HG03521 (cell line): ENCODE measurements around the gene CLDN1.

ENCODE experiments used
- ATAC-seq: cut with Tn5 transposase; IDR thresholded peaks from one replicate; pipeline ENCODE4 v1.9.1; 2021; ENCODE audit warnings: mild to moderate bottlenecking, moderate library complexity; ENCODE audit not compliant: unreplicated experiment

The CLDN1 gene

DNA sequence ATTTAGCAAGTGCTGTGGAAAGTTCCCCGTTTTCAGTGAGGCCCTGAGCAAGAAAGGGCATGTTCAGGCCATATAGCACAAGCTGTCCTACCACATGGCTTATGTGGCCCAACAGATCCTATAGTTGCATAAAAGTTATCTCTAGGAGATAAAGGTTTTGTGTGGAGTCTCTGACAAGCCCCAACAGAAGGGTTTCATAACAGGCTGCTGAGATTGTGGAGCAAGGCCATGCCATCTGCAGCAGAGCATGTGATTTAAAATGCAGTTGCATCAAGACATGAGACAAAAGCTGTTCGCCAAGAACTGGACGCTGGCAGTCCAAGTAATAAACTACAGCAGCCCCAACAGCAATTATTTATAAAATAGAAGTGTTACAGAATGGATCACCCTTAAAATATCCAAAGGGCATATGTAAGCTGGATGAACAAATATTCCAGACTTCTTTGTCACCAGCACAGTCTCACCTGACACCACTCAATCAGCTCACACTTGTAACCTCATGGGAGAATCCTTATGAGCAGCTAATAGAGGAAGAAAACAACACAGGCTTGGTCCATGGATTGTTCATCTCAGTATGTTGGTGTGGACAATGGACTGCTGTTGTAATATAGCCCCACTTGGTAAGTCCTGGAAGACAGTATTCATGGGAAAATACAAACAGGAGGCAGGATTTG, 14.4 kb upstream of the CLDN1 start:
- no peak for ATAC-seq

DNA sequence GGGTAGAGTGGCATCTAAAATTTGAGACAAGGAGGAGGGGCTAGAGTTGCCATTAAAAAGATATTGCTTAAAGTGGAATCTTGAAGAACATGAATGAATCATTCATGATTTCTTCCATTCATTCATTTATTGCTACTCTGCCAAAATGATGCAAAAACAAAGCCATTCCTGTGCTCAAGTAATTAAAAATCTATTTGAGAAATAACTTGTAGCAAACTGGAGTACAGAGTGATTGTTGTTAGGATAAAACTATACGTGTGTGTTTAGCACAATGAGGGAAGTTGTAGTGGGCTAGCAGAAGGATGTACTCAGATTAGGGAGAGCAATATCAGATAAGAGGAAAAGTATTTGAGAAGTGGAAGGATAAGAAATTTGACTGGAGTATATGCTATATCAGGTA, 11.7 kb upstream of the CLDN1 start:
- no peak for ATAC-seq

DNA sequence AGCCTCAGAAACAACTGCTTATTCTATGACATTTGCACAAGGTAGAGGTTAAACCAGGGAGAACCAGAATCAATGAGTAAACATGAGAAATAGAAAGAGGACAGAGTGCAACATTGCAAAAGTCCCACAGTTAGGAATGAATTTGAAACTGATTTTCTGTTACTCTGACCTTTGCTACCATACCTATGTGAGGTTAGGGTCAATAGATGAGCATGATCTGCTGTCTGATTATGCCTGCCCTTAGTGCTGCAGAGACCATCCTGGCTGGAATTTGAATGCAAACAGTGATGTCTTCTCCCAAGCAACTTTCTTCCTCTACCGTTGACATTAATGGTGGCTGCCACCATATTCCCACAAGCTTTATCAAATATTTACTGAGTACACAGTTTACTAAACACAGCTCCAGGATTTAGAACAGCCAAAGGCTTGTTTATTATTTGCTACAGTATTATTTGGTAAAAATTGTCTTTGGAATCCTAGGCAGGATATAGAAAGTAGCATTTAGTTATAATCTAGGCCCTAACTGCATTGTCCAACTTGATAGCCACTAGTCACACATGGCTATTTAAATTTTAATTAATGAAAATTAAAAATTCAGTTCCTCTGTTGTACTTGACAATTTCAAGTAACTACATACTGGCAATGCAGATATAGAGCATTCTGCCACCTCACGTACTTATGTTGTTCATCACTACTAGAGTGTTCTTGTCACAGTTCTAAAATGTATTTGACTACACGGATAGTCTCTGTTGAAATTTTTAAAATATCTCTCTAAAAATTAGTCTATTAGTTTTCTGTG, 8.9 kb upstream of the CLDN1 start:
- no peak for ATAC-seq

DNA sequence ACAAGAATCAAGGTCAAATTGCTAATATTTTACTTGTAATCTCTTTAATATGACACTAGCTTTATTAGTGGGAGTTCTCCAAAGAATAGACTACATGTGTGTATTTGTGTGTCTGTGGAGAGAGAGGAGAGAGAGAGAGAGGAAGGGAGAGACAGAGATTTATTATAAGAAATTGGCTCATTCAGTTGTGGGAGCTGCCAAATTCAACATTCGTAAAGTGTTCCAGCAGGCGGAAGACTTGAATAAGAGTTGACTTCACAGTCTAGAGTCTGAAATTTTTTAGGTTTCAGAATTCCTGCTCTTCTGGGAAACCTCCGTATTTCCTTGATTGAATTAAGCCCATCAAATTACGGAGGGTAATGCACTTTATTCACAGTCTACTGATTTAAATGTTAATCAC, 4.7 kb upstream of the CLDN1 start:
- no peak for ATAC-seq

DNA sequence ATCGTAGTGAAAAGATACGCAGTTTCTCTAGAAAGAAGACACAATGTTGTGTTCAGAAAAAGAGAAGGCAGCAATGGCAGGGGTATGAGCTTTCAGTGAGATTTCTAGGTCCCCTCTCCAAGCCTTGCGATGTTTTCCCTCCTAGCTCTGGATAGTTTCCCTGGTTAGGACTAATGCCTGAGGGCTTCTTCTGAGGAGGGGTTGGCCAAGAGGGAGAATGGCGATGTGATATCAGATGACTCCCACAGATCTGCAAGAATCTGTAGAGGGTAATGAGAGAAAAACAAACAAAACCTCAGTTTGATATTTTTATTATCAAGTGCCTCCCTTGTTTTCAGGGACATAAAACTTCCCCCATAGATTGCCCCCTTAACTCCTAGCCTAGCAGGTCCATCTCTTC, 4.1 kb upstream of the CLDN1 start:
- no peak for ATAC-seq

DNA sequence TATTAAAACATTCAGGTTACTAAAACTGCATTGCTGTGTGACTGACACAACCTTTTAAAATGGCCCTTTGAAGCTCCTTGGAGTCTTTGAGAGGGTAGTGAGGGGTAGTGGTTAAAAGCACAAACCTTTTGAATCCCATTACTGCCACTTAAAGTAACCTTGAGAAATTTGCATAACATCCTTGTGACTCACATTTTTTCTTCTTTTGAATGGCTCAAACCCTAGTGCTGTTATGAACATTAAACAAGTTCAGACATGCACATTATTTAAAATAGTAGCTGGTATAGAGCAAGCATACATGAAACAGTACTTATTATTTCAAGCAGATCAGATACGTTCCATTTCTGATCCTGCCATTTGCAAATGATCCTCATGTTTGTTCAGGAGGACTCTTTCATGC, 3.7 kb upstream of the CLDN1 start:
- ATAC-seq, result no peak

DNA sequence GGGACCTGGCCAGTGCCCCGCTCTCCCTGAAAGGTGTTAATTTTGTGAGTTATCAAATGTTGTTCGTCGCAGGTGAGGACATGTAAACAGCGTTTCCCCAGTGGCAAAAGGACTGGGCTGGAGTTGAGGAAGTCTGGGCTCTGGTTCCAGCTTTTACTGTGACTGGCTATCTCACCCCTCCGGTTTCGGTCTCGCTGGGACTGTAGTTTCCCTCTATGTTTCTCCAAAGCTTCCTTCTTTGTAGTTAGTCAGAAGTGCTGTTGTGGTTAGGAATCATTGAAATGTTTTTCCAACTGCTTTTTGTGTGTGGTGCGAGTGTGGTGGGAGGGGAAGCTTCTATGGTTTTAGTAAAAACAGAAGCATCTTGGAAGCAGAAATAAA, 990 bp upstream of the CLDN1 start:
- no peak for ATAC-seq

DNA sequence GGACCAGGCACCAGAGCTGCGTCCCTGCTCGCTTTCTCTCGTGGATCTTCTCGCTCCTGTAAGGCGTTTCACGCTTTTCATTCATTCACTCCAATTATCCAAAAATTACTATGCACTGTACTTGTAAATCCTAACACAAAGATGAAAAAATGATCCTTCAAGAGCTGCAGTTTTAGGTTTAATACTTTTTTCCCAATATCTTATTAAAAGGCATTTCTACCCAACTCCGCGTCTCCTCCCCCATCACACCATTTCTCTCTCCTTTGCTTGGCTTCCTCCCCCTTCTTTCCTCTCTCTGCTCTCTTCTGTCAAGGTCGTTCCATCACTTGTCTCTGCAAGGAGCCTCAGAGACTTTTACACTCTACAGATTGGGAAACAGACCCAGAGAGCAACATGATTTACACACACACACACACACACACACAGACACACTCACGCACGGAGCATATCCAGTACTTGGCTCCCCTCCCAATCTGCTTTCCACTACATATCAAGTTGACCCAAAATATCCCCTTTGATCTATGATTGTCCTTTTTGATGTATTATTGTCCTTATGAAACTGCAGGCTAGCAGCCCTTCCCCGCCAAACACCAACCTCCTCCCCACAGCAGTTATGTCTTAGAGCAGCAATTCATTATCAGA, 479 bp upstream of the CLDN1 start:
- ATAC-seq, result no peak

DNA sequence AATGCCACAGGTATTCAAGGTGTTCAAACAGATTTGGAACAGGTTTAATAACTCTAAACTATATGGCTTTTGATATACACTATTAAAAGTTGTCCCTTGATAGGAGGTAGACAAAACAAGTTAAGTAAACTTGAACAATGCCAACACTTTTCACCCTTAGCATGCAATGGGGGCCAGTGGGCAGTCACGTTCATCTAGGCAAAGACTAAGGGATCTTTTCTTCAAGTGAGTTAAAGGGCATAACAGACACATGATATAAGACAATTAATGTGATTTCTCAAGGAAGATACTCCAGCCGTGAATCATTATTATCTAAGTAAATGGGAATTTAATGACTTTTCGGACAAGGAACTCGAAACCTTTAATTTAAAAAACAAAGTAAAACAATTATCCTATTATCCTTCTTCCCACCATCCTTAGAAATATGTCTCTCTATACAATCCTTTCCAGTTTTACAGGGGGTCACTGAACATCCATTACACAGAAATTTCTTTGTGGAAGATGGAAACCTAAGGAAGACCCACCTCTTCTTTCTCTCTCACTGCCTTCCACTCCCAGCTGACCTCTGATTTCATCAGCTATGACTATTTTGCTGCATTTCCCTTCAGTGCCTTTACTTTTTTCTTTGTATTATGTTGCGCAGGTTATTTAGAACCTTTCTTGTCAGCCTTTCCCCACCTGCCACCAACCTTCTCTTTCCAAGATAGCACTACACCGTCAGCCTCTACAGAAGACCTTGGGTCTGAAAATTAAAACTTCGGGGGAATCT, 1.5 kb downstream of the CLDN1 start:
- no peak for ATAC-seq

DNA sequence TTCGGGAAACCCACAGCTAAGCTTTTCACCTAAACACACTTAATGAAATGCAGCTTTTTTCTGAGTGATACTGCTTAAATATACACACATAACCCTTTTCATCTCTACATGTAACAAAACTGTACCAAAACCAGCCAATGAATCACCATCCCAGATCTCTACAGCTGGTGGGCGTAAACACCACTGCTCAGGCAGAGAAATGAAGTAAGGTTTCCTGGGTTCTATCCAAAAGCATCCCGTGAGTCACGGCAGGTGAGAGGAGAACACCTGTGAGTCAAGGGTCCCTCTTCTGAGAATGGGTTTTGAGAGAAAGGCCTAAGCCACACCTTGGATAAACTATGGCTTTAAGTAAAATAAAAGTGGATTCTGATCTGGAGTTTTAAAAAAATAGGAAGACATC, 2.6 kb downstream of the CLDN1 start:
- ATAC-seq, result no peak

DNA sequence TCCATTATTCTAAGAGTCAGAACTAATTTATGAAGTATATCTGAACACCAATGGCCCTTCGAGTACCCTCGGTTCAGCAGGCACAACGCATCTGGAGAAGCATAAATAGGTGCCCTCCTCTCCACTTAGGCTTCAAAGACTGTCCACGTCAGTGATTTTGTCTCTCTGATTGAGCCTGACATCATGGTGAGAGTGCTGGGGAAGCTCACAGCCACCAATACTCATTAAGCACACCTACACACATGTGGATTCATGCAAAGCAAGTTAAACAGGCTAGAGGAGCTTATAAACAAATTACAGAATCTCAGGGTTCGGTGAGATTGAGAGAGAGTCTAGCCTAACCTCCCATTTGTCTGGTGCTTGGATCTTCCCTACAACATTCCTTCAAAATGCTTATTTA, 3.6 kb downstream of the CLDN1 start:
- ATAC-seq, result no peak

DNA sequence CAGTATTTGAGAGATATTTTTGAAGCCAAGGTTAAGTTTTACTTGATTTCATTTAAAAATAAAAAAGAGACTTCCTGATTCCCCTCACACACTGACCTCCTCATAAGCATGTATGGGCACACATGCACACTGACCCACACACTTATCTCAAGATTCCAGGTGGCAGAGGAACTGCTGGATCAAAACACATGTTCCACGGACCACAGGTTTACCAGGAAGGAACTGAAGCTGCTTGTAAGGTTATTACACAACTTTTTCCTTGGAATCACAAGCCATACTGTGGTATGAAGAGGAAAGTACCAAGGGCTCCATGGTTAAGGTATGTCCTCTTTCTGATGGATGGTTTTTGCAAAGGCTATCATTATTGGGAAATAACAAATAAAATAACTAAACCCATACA, 7.5 kb downstream of the CLDN1 start:
- no peak for ATAC-seq

DNA sequence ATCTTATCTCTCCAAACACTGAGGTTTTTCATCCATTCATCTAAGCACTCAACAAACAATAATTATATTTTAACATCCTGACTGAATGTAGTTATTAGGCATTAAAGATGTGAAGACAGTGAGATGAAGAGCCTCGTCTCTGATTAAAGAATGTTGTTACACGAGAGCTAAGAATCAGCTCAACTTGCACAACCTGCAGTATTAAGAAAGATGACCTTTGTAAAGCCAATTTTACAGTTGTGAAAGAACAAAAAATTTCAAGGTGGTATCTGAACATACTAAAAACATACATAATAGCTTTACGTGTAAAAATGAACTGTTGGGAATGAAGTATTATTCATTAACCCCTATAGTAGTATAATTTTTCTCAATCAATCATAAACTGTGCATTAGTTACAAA, 12.8 kb downstream of the CLDN1 start:
- ATAC-seq, result no peak

DNA sequence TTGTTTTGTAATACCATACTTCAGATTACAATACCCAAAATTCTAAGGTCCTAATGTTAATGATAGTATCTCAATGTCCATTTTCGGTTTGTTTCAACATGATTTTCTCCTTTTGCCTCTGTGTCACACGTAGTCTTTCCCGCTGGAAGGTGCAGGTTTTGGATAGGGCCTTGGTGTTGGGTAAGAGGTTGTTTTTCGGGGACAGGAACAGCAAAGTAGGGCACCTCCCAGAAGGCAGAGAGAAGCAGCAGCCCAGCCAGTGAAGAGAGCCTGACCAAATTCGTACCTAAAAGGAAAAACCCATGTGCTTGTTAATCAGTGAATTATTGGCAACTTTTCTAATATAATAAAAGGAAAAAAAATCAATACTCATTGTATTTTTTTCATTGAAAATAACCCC, 14.1 kb downstream of the CLDN1 start:
- ATAC-seq, result no peak

DNA sequence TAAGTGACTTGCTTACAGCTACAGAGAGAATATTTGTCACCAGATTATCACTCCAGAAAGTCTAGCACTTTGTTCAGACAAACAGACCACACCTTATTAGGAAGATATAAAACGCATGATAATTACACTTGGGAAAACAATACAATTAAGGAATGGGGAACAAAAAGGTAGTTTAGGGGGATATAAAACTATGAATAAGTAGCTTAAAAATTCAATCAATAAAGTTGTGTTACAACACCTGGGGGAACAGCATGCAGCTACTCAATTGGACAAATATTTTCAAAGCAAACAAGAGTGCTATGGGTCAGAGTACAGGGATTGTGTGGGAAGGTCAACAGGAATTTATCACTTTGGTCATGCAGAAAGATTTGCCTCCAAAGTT, 15.1 kb downstream of the CLDN1 start:
- ATAC-seq, result no peak

DNA sequence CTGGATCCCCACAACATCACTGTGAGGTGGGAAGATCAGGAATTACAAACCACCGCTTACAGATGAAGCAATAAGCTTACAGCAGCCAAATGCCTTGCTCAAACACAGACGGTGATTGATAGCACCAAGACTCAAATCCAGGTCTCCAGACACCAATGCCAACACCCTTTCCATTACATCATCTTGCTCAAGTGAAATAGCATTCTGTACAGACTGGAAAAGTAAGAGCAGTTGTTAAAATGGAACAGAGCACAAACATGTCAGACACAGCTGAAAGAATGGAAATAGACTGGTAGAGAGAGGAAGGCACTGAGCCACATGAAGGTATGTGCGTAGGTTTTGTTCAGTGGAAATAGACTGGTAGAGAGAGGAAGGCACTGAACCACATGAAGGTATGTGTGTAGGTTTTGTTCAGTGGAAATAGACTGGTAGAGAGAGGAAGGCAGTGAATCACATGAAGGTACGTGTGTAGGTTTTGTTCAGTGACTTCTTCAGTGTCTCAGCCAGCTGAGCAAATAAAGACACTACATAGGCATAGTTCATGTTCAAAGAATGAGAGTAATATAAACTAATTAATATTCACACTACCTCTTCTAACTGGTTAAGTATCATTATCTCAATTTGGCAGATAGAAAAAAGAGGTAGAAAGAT, 15.6 kb downstream of the CLDN1 start:
- no peak for ATAC-seq

DNA sequence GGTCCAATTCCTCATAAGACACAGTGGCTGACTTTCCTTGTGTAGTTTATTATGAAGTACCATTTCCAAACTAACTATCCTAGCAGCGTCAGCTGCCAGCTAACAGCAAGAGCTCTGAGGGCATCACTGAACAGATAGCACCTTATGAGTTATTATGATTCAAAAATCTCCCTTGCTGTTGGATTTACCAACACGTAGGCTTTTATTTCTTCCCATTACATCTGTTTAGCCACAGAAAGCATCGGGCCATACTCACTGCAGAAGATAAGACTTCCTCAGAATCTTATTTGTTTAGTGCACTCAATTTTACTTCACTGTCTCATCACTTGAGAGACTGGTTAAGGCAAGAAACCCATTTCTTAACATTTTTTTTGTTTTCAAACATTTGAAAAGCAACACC, 16.2 kb downstream of the CLDN1 start:
- no peak for ATAC-seq

DNA sequence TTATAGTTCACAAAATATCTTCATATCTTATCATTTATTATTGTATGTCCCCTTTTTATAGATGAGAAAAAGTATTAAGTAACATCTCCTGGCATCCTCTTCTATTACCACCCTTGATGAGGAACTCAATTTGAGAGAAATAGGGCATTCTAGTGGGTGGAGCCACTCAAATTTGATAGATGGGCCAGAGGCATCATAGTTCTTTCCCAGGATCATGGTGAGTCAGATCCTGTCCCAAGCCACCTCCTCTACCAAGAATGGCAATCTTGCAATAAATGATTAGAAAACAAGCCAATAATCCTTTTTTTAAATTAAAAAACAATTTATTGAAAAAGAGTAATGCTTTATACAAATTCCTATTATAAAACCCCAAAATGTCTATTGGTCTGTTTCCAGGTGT, 16.8 kb downstream of the CLDN1 start:
- no peak for ATAC-seq

DNA sequence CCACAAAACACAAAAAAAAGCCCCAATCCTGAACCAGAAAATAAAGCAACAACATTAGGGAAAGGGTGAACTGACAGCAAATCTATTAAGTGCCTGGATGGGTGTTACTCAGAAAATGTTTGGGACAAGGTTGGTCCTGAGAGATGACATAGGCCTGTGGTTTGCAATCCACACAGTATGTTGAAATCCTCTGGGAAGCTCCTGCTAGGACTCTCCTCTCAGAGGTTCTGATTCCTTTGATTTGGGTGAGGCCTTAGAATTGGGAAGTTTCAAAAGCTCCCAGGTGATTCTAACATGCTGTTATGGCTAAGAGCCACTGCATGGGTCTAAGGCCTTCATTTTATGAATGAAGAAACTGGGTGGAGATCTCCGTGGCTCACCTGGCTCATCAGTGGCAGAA, 18.4 kb downstream of the CLDN1 start:
- ATAC-seq, result no peak

DNA sequence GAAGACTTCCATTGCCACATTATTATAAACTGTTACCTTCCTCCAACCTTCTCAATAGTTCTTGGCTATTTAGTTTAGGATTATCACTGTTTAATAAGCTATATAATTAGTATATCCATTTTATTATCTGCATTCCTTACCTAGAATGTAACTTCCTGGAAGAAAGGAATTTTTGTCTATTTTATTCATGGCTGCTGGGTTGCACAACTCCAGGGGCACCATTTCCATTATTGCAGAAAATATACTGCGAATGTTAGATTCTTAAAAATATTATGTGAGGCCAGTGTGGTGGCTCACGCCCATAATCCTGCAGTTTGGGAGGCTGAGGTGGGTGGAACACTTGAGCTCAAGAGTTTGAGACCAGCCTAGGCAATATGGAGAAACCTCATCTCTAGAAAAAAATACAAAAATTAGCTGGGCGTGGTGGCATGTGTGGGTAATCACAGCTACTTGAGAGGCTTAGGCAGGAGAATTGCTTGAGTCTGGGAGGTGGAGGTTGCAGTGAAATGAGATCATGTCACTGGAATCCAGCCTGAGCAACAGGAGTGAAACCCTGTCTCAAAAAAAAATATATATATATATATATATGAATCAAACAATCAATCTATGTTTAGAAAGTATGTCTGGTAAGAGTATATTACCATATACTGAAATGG, 19.9 kb downstream of the CLDN1 start:
- no peak for ATAC-seq

DNA sequence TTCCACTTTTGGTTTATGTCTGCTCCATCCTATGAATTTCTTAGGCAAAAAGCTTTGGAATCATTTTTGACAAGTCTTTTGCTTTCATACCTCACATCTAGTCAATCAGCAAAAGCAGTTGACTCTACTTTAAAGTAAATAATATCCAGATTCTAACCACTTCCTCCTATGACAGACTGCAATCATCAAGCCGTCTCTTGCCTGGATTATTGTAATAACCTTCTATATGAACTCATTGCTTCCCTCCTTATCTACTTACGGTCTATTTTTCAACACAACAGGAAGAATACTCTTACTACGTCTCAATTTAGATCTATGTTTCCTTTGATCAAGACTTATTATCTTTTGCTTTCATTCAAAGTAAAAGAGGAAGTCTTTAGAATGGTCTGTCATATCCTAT, 20.7 kb downstream of the CLDN1 start:
- no peak for ATAC-seq
